ENCODE results near the gene ZC3H15.

The ZC3H15 gene

DNA sequence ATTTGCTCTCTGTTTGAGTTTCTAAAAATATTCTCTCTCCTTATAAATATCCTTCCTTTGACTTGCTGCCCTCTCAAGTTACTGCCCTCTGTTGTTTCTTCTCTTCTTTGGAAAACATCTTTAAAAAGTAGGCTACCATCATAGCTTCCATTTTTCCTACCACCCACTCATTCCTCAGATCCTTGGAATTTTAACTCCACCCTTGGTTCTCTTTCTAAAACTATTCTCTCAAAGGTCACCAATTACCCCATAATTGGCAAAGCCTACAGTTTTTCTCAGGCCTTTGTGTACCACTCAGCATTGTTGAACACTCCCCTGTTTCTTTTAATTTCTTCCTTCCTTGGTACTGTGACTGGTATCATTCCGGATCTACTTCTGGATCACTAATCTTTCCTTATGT lies 60.8 kb downstream of the ZC3H15 start:
- no peak for DNase-seq

DNA sequence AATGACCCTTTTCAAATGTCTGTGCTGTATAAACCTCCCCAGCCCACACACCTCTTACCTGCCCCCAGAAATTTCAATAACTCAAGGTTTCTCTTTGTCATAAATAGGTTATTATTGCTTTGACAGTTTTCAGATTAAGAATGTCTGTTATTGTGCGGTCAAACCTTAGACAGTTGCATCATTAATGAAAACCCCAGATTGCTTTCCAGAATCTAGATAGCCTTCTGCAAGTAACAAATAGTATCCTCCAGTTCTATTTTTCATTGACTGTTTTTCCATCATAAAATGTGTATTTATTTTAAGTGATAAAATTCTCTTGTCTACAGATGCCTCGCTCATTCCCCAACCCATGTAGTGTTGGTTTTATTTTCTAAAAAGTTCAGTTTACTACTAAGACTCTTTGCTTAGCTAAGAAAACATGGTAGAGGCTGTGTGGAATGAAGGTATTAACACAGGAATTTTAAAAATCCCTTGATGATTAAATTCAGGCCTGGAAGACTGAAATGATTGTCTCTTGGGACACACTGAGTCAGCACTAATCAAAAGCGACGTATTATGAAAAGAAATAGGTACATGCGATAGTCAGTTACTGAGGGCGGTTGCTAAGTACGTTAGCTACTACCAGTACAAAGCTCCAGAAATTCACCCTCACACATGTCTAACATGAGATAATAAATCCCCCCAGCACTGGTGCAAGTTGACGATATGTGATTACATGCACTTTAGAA lies 65.4 kb downstream of the ZC3H15 start:
- DNase-seq: no peak

GRCh38 chr2:186554429-186554828 lies 68.4 kb downstream of the ZC3H15 start:
- no peak for DNase-seq

DNA sequence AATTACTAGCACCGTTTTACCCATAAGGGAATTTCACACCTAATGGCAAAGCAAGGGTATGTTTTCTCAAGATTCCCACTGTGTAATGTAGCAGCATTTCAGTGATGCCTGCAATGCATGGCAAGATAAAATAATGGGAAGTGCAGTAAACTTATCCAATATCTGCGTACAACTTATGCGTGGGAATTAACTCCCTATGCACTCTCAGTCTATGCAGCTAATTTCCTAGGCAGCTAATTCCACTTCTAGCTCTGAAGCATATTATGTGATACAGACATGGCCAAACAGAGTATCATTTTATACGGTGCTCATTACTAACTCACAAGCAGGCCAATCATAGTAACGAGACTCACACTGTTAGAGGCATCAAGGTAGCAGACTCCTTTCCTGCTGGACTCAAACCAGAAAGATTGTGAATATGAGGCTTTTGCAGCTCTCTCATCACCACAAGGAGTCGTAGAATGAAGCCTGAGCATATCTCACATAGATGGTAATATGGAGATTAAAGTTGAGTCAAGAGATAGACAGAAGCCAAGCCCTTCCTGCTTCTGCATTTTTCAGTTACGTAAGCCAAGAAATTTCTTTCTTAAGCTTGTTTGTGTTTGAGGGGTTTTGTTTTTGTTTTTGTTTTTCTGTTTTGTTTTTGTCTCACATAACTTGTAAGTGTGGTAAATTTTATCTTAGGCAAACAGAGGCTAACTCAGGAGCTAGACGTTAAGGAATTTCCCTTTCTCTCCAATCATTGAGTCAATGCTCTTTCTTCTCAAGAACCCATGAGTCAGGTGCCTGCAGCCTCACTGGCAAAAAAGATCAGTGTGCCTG lies 69.0 kb downstream of the ZC3H15 start:
- DNase-seq: peak; percentile 56

DNA sequence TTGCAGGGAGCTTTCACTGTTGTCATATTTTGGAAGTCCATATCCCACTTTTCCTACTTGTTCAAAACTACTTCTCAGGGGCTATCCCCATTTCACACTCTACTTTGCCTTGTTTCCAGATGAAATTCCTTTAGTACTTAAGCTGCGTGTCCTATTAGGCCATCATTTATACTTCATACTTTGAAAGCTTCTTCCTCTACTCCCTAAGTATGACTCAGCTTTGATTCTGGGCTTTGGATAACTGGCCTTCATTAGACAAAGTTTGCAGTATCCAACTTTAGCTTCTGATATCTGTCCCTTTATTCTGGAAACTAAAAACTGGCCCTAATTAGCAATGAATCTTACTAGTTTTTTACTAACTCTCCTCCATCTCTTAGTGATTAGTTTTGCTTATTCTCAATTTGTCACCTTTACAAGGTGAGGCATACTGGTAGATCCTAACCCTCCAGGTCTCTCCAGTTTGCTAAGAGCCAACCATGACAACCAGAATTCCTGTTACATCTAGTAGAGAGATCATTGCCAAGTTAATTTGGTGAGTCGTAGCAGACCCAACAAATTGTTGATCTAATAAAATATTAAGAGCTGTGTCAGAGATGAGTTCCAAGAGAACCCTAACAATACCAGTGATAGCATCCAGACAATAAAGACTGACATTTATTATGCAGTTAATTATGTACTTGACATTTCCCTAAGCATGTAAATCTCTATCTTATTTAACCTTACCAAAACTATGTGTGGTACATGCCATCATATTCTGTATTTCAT lies 72.6 kb downstream of the ZC3H15 start:
- DNase-seq: no peak
